MM.1S (cell line): ENCODE data around the gene DOCK4.

Experiments
- DNase-seq: peaks from one replicate; pipeline ENCODE4 v3.0.0-alpha.2; 2015
- H2AFZ ChIP-seq: fragments of 300-600 bp; sonication (generic); 2 replicates; pipeline ENCODE4 v1.6.0; 2016; ENCODE audit warnings: antibody characterized with exemption, low read length
- H3F3A ChIP-seq: fragments of 300-600 bp; sonication (generic); 2 replicates; pipeline ENCODE4 v1.6.1; 2016; ENCODE audit warnings: mild to moderate bottlenecking, antibody characterized with exemption, low read length, moderate library complexity, mixed read lengths; ENCODE audit not compliant: insufficient read depth
- H3K27ac ChIP-seq: fragments of 300-600 bp; sonication (generic); 2 replicates; pipeline ENCODE4 v1.5.1; 2016; ENCODE audit warnings: mild to moderate bottlenecking, low read length
- H3K27me3 ChIP-seq: fragments of 300-600 bp; sonication (generic); replicated peaks from 2 replicates; pipeline ENCODE4 v1.6.0; 2016; ENCODE audit warnings: low read length; ENCODE audit not compliant: insufficient read depth
- H3K36me3 ChIP-seq: fragments of 300-600 bp; sonication (generic); replicated peaks from 2 replicates; pipeline ENCODE4 v1.6.1; 2016; ENCODE audit warnings: mild to moderate bottlenecking, low read length, mixed read lengths; ENCODE audit not compliant: insufficient read depth
- H3K4me1 ChIP-seq: fragments of 300-600 bp; sonication (generic); 2 replicates; pipeline ENCODE4 v1.6.1; 2016; ENCODE audit warnings: low read length, mixed read lengths
- H3K4me2 ChIP-seq: fragments of 300-600 bp; sonication (generic); 2 replicates; pipeline ENCODE4 v1.6.0; 2016; ENCODE audit warnings: low read depth, low read length
- H3K4me3 ChIP-seq: fragments of 300-600 bp; sonication (generic); 2 replicates; pipeline ENCODE4 v1.5.1; 2016; ENCODE audit warnings: low read length, mixed read lengths
- H3K79me2 ChIP-seq: fragments of 300-600 bp; sonication (generic); 2 replicates; pipeline ENCODE4 v1.6.1; 2016; ENCODE audit warnings: mixed run types, low read length, mixed read lengths
- H3K9ac ChIP-seq: fragments of 300-600 bp; sonication (generic); 2 replicates; pipeline ENCODE4 v1.6.1; 2016; ENCODE audit warnings: low read length, mixed read lengths
- H3K9me2 ChIP-seq: fragments of 300-600 bp; sonication (generic); replicated peaks from 2 replicates; pipeline ENCODE4 v1.6.1; 2016; ENCODE audit warnings: mild to moderate bottlenecking, low read length, mixed read lengths; ENCODE audit not compliant: insufficient read depth
- H3K9me3 ChIP-seq: fragments of 300-600 bp; sonication (generic); replicated peaks from 2 replicates; pipeline ENCODE4 v1.6.1; 2016; ENCODE audit warnings: mild to moderate bottlenecking, low read length, mixed read lengths; ENCODE audit not compliant: insufficient read depth
- H4K20me1 ChIP-seq: fragments of 300-600 bp; sonication (generic); 2 replicates; pipeline ENCODE4 v1.6.1; 2016; ENCODE audit warnings: mild to moderate bottlenecking, low read length, moderate library complexity, mixed read lengths; ENCODE audit not compliant: insufficient read depth
- CTCF ChIP-seq: fragments of 300-600 bp; sonication (generic); IDR thresholded peaks from 2 replicates; pipeline ENCODE4 v1.5.1; 2016; ENCODE audit warnings: antibody characterized with exemption, low read length, mixed read lengths
- EZH2 ChIP-seq: fragments of 300-600 bp; sonication (generic); optimal IDR thresholded peaks from 2 replicates; pipeline ENCODE3; 2017; ENCODE audit warnings: low read depth, mild to moderate bottlenecking, antibody characterized with exemption, low read length, mixed read lengths
- EZH2phosphoT487 ChIP-seq: fragments of 300-600 bp; sonication (generic); IDR thresholded peaks from 2 replicates; pipeline ENCODE4 v1.6.1; 2018; ENCODE audit warnings: antibody characterized with exemption, low read length

DOCK4 gene

DNA sequence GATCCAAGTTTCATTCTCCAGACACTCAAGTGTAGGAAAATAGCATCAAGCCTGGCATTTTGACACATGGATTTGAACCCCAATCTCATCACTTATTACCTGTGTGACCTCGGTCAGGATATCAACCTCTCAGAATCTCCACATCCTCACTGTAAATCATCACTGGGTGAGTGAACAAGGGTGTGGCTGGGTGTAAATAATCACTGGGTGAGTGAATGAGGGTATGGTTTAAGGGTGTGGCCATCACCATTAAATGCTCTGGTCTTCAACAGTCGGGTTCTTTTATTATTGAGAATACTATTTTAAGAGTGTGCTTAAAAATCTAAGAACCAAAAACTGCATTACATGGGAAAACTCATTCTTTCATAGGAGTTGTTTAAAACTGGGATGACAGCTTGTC, 200.1 kb downstream of the DOCK4 start:
- H3K4me1 ChIP-seq: 0 out of 2 replicates have a peak, but pooled peaks cover 4% of the 10 kb centered on the region
- TF ChIP-seq CTCF (no peak), EZH2phosphoT487 (no peak), EZH2 (no peak)
- no peak overlapping the region for H3K9ac ChIP-seq
- no peak overlapping the region for H3K4me3 ChIP-seq
- no peaks in the 10 kb centered on the region for H3K9me3 ChIP-seq
- no peak overlapping the region for H2AFZ ChIP-seq
- DNase-seq: no peak
- no peaks in the 10 kb centered on the region for H3K36me3 ChIP-seq
- H3K79me2 ChIP-seq: peaks cover 45% of the 10 kb centered on the region
- no peaks in the 10 kb centered on the region for H4K20me1 ChIP-seq
- no peak overlapping the region for H3K27ac ChIP-seq
- no peak overlapping the region for H3K4me2 ChIP-seq
- H3K9me2 ChIP-seq: no peaks in the 10 kb centered on the region
- H3K27me3 ChIP-seq: no peaks in the 10 kb centered on the region
- H3F3A ChIP-seq: no peaks in the 10 kb centered on the region

DNA sequence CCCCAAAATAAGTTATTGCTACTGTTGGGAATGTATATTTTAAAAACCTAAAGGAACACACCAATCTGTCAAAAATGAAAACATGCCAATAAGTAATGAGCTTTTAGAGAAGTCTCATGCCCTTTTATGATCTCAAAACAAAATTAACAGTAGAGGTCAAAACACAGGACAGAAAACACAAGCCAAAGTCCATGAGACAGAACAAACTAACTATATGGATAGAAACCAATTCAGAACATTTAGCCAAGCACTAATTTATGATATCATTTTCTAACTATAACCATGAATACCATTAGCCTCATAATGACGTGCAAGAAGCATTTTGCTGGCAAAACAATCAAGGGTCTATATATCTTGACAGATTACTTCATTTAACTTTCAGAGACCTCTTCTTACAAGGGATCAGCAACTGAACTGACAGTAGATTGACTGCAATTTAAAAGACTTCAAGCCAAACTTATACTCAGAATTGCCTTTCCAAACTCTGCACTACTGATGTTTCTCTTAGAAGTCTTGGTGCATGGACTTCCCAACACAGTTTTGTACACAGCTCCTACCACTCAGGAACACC, 200.9 kb downstream of the DOCK4 start:
- Histone ChIP-seq H2AFZ (no peak overlapping the region), H4K20me1 (no peaks in the 10 kb centered on the region), H3K4me3 (no peak overlapping the region), H3K4me2 (no peak overlapping the region), H3K9me2 (no peaks in the 10 kb centered on the region), H3K9ac (no peak overlapping the region), H3K79me2 (peaks cover 37% of the 10 kb centered on the region), H3K36me3 (no peaks in the 10 kb centered on the region), H3K27ac (no peak overlapping the region), H3F3A (no peaks in the 10 kb centered on the region), H3K4me1 (0 out of 2 replicates have a peak, but pooled peaks cover 4% of the 10 kb centered on the region), H3K27me3 (no peaks in the 10 kb centered on the region), H3K9me3 (no peaks in the 10 kb centered on the region)
- no peak for TF ChIP-seq EZH2
- no peak for TF ChIP-seq CTCF
- no peak for TF ChIP-seq EZH2phosphoT487
- DNase-seq: no peak

DNA sequence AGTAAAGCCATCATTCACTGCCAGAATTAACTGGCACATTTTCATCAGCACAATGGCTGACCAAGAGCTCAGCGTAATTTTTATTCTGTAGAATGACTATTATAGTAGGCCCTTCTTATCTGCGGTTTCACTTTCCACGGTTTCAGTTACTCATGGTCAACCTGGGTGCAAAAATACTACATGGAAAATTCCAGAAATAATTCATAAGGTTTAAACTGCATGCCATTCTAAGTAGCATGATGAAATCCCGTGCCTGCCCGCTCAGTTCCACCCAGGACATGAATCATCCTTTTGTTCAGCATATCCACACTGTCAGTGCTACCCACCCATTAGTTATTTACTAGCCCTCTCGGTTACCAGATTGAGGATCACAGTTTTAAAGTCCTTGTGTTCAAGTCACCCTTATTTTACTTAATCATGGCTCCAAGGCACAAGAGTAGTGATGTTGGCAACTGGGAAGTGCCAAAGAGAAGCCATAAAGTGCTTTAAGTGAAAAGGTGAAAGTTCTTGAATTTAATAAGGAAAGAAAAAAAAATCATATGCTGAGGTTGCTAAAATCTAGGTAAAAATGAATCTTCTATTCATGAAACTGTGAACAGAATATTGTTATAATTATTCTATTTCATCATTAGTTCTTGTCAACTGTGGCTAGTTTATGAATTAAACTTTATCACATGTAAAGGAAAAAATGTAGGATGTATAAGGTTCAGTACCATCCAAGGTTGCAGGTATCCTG, 204.9 kb downstream of the DOCK4 start:
- no peaks in the 10 kb centered on the region for H3K36me3 ChIP-seq
- H3K27me3 ChIP-seq: no peaks in the 10 kb centered on the region
- no peak overlapping the region for H3K4me2 ChIP-seq
- no peak for DNase-seq
- H3K9me3 ChIP-seq: no peaks in the 10 kb centered on the region
- no peaks in the 10 kb centered on the region; the same call in 1 of the 2 replicates for H4K20me1 ChIP-seq
- no peaks in the 10 kb centered on the region for H3K4me1 ChIP-seq
- H3F3A ChIP-seq: no peaks in the 10 kb centered on the region
- no peak overlapping the region for H3K4me3 ChIP-seq
- H2AFZ ChIP-seq: no peak overlapping the region
- H3K79me2 ChIP-seq: 0 out of 2 replicates have a peak, but pooled peaks cover 10% of the 10 kb centered on the region
- no peak overlapping the region for H3K27ac ChIP-seq
- TF ChIP-seq EZH2: no peak
- TF ChIP-seq EZH2phosphoT487: no peak
- no peak for TF ChIP-seq CTCF
- H3K9me2 ChIP-seq: no peaks in the 10 kb centered on the region
- H3K9ac ChIP-seq: no peak overlapping the region
